Trophoblast cell (in vitro differentiated cells and primary cell): ENCODE results near the gene TRPV4.

ENCODE experiments used
- DNase-seq, 2 donors: peaks; one replicate each; pipeline ENCODE4 v3.0.0-alpha.2; 2016
- H2AFZ ChIP-seq: 2 replicates; pipeline ENCODE4 v1.6.1; 2013; ENCODE audit warnings: low read length, moderate library complexity, mild to moderate bottlenecking; ENCODE audit not compliant: insufficient read depth, poor library complexity
- H2AK5ac ChIP-seq: 2 replicates; pipeline ENCODE4 v1.6.1; 2013; ENCODE audit warnings: mild to moderate bottlenecking, low read length
- H2BK120ac ChIP-seq: 2 replicates; pipeline ENCODE4 v1.6.1; 2013; ENCODE audit warnings: low read length, mild to moderate bottlenecking, moderate library complexity; ENCODE audit not compliant: insufficient read depth, poor library complexity
- H2BK12ac ChIP-seq: 2 replicates; pipeline ENCODE4 v1.6.1; 2013; ENCODE audit warnings: mild to moderate bottlenecking, low read length, moderate library complexity
- H2BK5ac ChIP-seq: 2 replicates; pipeline ENCODE4 v1.6.1; 2013; ENCODE audit warnings: low read length, low read depth, moderate library complexity, mild to moderate bottlenecking; ENCODE audit not compliant: poor library complexity
- H3K14ac ChIP-seq: 2 replicates; pipeline ENCODE4 v1.6.1; 2013; ENCODE audit warnings: mild to moderate bottlenecking, low read length
- H3K18ac ChIP-seq: 2 replicates; pipeline ENCODE4 v1.6.1; 2013; ENCODE audit warnings: mild to moderate bottlenecking, low read length
- H3K23ac ChIP-seq: 2 replicates; pipeline ENCODE4 v1.6.1; 2013; ENCODE audit warnings: low read length
- H3K27ac ChIP-seq: 2 replicates; pipeline ENCODE4 v1.5.1; 2013; ENCODE audit warnings: low read depth, mild to moderate bottlenecking, inconsistent platforms, low read length, moderate library complexity
- H3K27me3 ChIP-seq: 2 replicates; pipeline ENCODE4 v1.6.1; 2013; ENCODE audit warnings: inconsistent platforms, mild to moderate bottlenecking, low read length, moderate library complexity; ENCODE audit not compliant: insufficient read depth
- H3K36me3 ChIP-seq, 2 experiments: 1 replicate in 1 of 2; 2 replicates in 1 of 2; pipeline ENCODE4 v1.6.1; 2013; ENCODE audit warnings: low read length in 2 of 2, mild to moderate bottlenecking in 2 of 2, moderate library complexity in 1 of 2; ENCODE audit not compliant: insufficient read depth in 2 of 2, control insufficient read depth in 1 of 2
- H3K4ac ChIP-seq: 2 replicates; pipeline ENCODE4 v1.6.1; 2013; ENCODE audit warnings: low read depth, mild to moderate bottlenecking, low read length, moderate library complexity
- H3K4me1 ChIP-seq, 2 experiments: 1 replicate in 1 of 2; 2 replicates in 1 of 2; pipeline ENCODE4 v1.6.1; 2013; ENCODE audit warnings: low read length in 2 of 2, mild to moderate bottlenecking in 2 of 2, moderate library complexity in 1 of 2; ENCODE audit not compliant: insufficient read depth in 2 of 2, control insufficient read depth in 1 of 2
- H3K4me2 ChIP-seq: 2 replicates; pipeline ENCODE4 v1.6.1; 2013; ENCODE audit warnings: inconsistent platforms, mild to moderate bottlenecking, low read length, moderate library complexity
- H3K4me3 ChIP-seq: 2 replicates; pipeline ENCODE4 v1.5.1; 2013; ENCODE audit warnings: mild to moderate bottlenecking, low read depth, low read length, inconsistent platforms
- H3K79me1 ChIP-seq: one replicate; pipeline ENCODE4 v1.6.1; 2013; ENCODE audit warnings: low read length
- H3K79me2 ChIP-seq: 2 replicates; pipeline ENCODE4 v1.6.1; 2013; ENCODE audit warnings: low read length, mild to moderate bottlenecking; ENCODE audit not compliant: control insufficient read depth, insufficient read depth, poor library complexity
- H3K9ac ChIP-seq: 2 replicates; pipeline ENCODE4 v1.6.1; 2013; ENCODE audit warnings: mild to moderate bottlenecking, low read length
- H3K9me3 ChIP-seq: 2 replicates; pipeline ENCODE4 v1.6.1; 2013; ENCODE audit warnings: low read depth, mild to moderate bottlenecking, control low read depth, inconsistent platforms, low read length; ENCODE audit not compliant: insufficient read depth
- H4K12ac ChIP-seq: 2 replicates; pipeline ENCODE4 v1.6.1; 2013; ENCODE audit warnings: low read depth, mild to moderate bottlenecking, low read length, moderate library complexity
- H4K8ac ChIP-seq: 2 replicates; pipeline ENCODE4 v1.6.1; 2013; ENCODE audit warnings: low read depth, mild to moderate bottlenecking, low read length, moderate library complexity
- H4K91ac ChIP-seq: one replicate; pipeline ENCODE4 v1.6.1; 2013; ENCODE audit warnings: low read depth, mild to moderate bottlenecking, low read length, moderate library complexity
- WGBS: extraction: QIAGEN DNeasy Blood & Tissue Kit; methylation state at CpG from one replicate; pipeline ENCODE4 v1.1.7; 2013; ENCODE audit warnings: missing lambda C conversion rate; ENCODE audit not compliant: insufficient read length, insufficient coverage; ENCODE audit errors: extremely low coverage; 5-methylcytosine and 5-hydroxymethylcytosine counted together

The TRPV4 gene

GRCh38 chr12:109815225-109815624 lies 18.0 kb downstream of the TRPV4 start:
- H4K8ac ChIP-seq = no peak overlapping the region
- no peak overlapping the region for H3K14ac ChIP-seq
- no peak overlapping the region for H3K9ac ChIP-seq
- no peak overlapping the region for H2BK12ac ChIP-seq
- H3K4ac ChIP-seq = no peak overlapping the region
- H3K27ac ChIP-seq = no peak overlapping the region
- H3K4me3 ChIP-seq = no peak overlapping the region
- H2BK120ac ChIP-seq = no peak overlapping the region
- H3K4me2 ChIP-seq = no peak overlapping the region
- no peak for DNase-seq
- H3K18ac ChIP-seq = no peak overlapping the region
- no peak overlapping the region for H4K91ac ChIP-seq
- H4K12ac ChIP-seq = no peak overlapping the region
- no peaks in the 10 kb centered on the region for H3K36me3 ChIP-seq
- no peak overlapping the region for H2AFZ ChIP-seq
- H3K79me2 ChIP-seq = no peaks in the 10 kb centered on the region
- H3K9me3 ChIP-seq = no peaks in the 10 kb centered on the region
- H2BK5ac ChIP-seq = no peak overlapping the region
- H2AK5ac ChIP-seq = no peak overlapping the region
- no peaks in the 10 kb centered on the region for H3K27me3 ChIP-seq
- H3K23ac ChIP-seq = no peak overlapping the region
- no peaks in the 10 kb centered on the region for H3K4me1 ChIP-seq
- WGBS = no CpG with 5 or more reads among the region's 4 CpGs
- no peaks in the 10 kb centered on the region for H3K79me1 ChIP-seq

- Histone ChIP-seq H3K9me3 (no peaks in the 10 kb centered on the region), H3K27ac (no peak overlapping the region), H3K36me3 (no peaks in the 10 kb centered on the region), H3K4me1 (no peaks in the 10 kb centered on the region), H3K9ac (no peak overlapping the region), H3K4me2 (no peak overlapping the region), H4K8ac (no peak overlapping the region), H2AFZ (no peak overlapping the region), H2BK5ac (no peak overlapping the region), H4K91ac (no peak overlapping the region), H3K79me2 (no peaks in the 10 kb centered on the region), H3K79me1 (no peaks in the 10 kb centered on the region), H4K12ac (no peak overlapping the region), H3K18ac (no peak overlapping the region), H3K27me3 (no peaks in the 10 kb centered on the region), H2BK12ac (no peak overlapping the region), H2AK5ac (no peak overlapping the region), H2BK120ac (no peak overlapping the region), H3K14ac (no peak overlapping the region), H3K4ac (no peak overlapping the region), H3K23ac (no peak overlapping the region), H3K4me3 (no peak overlapping the region)
- no CpG with 5 or more reads among the region's 20 CpGs for WGBS
- no peak for DNase-seq
Measured at GRCh38 chr12:109814600-109815150, 18.5 kb downstream of the TRPV4 start.

- DNase-seq = no peak
- no peaks in the 10 kb centered on the region for H3K79me1 ChIP-seq
- H3K23ac ChIP-seq = no peak overlapping the region
- no peak overlapping the region for H4K8ac ChIP-seq
- 100% methylated on average over 6 of the region's 6 CpGs for WGBS
- H3K36me3 ChIP-seq = no peaks in the 10 kb centered on the region
- H3K9ac ChIP-seq = no peak overlapping the region
- H3K9me3 ChIP-seq = peaks cover 3% of the 10 kb centered on the region
- no peak overlapping the region for H2AK5ac ChIP-seq
- H2BK120ac ChIP-seq = no peak overlapping the region
- no peaks in the 10 kb centered on the region for H3K79me2 ChIP-seq
- H2AFZ ChIP-seq = no peak overlapping the region
- H3K4ac ChIP-seq = no peak overlapping the region
- H3K18ac ChIP-seq = no peak overlapping the region
- no peaks in the 10 kb centered on the region for H3K4me1 ChIP-seq
- no peak overlapping the region for H3K4me2 ChIP-seq
- H2BK12ac ChIP-seq = no peak overlapping the region
- H3K4me3 ChIP-seq = no peak overlapping the region
- no peak overlapping the region for H3K27ac ChIP-seq
- no peak overlapping the region for H4K91ac ChIP-seq
- no peak overlapping the region for H2BK5ac ChIP-seq
- H4K12ac ChIP-seq = no peak overlapping the region
- no peaks in the 10 kb centered on the region for H3K27me3 ChIP-seq
- H3K14ac ChIP-seq = no peak overlapping the region
Measured at GRCh38 chr12:109813810-109814416, 19.3 kb downstream of the TRPV4 start.

GRCh38 chr12:109811624-109811995 lies 21.6 kb downstream of the TRPV4 start:
- no peak overlapping the region for H2BK120ac ChIP-seq
- no peak overlapping the region for H2BK5ac ChIP-seq
- no peak overlapping the region for H4K12ac ChIP-seq
- H3K4me2 ChIP-seq = no peak overlapping the region
- no peak overlapping the region for H3K18ac ChIP-seq
- H3K23ac ChIP-seq = no peak overlapping the region
- DNase-seq = no peak
- H3K36me3 ChIP-seq = no peaks in the 10 kb centered on the region
- no peaks in the 10 kb centered on the region for H3K4me1 ChIP-seq
- no peak overlapping the region for H2AK5ac ChIP-seq
- H3K9me3 ChIP-seq = peaks cover 4% of the 10 kb centered on the region
- H3K79me2 ChIP-seq = no peaks in the 10 kb centered on the region
- no peak overlapping the region for H4K91ac ChIP-seq
- H3K79me1 ChIP-seq = no peaks in the 10 kb centered on the region
- no CpG with 5 or more reads among the region's 5 CpGs for WGBS
- H3K4ac ChIP-seq = no peak overlapping the region
- H3K14ac ChIP-seq = no peak overlapping the region
- H3K27me3 ChIP-seq = no peaks in the 10 kb centered on the region
- H2AFZ ChIP-seq = no peak overlapping the region
- no peak overlapping the region for H3K9ac ChIP-seq
- no peak overlapping the region for H3K27ac ChIP-seq
- H2BK12ac ChIP-seq = no peak overlapping the region
- H3K4me3 ChIP-seq = no peak overlapping the region
- no peak overlapping the region for H4K8ac ChIP-seq
